Naive thymus-derived CD4-positive, alpha-beta T cell (primary cell): Measurements from ENCODE around the gene HECTD3. TPM values are rescaled to one million over a fixed set of nuclear protein-coding genes. Genes with fewer than 3 reads are reported as not detected.
A peak's percentile ranks its signal among the peaks of the same experiment; 100 is the strongest.
"Not testable (repeated sequence)": the region's sequence is repeated elsewhere in the genome, so short reads cannot be mapped to it uniquely, and the experiment has no call there.

Experiments
- ATAC-seq: fragments of 150-1000 bp; cut with Tn5 transposase; 2 replicates; pipeline ENCODE4 v1.10.0; 2021; ENCODE audit warnings: mild to moderate bottlenecking, moderate library complexity
- CTCF ChIA-PET: fragments of 350-600 bp; sonication (Branson Sonifier 250); formaldehyde crosslinking; loops from one replicate; lab custom pipeline; 2021; ENCODE audit warnings: antibody characterized with exemption; lab: Charles Lee
- POLR2A ChIA-PET: fragments of 350-600 bp; sonication (Branson Sonifier 250); formaldehyde crosslinking; loops from one replicate; lab custom pipeline; 2021; ENCODE audit warnings: antibody characterized with exemption, inconsistent platforms; lab: Charles Lee
- DNase-seq, 9 donors: peaks; one replicate each; pipeline versions ENCODE4 v3.0.0 to v3.0.0-alpha.2; 2020 to 2022; ENCODE audit warnings: mixed read lengths in 1 of 9
- H3K27ac ChIP-seq: one replicate; pipeline ENCODE4 v1.7.0; 2013; ENCODE audit warnings: mild to moderate bottlenecking, low read depth, low read length, moderate library complexity
- H3K27me3 ChIP-seq, 2 donors: one replicate each; pipeline ENCODE4 v1.7.0; 2013; ENCODE audit warnings: low read length in 2 of 2, mild to moderate bottlenecking in 2 of 2, moderate library complexity in 2 of 2; ENCODE audit not compliant: control insufficient read depth in 2 of 2, insufficient read depth in 2 of 2
- H3K36me3 ChIP-seq, 3 experiments: 1 replicate in 2 of 3; 2 replicates in 1 of 3; pipeline ENCODE4 v1.7.0; 2013; ENCODE audit warnings: low read length in 3 of 3, mild to moderate bottlenecking in 3 of 3, moderate library complexity in 1 of 3; ENCODE audit not compliant: insufficient read depth in 3 of 3, control insufficient read depth in 2 of 3
- H3K4me1 ChIP-seq, 2 donors: one replicate each; pipeline ENCODE4 v1.7.0; 2013; ENCODE audit warnings: low read length in 2 of 2, mild to moderate bottlenecking in 2 of 2, moderate library complexity in 1 of 2; ENCODE audit not compliant: control insufficient read depth in 2 of 2, insufficient read depth in 2 of 2
- H3K4me3 ChIP-seq: 2 replicates; pipeline ENCODE4 v1.7.0; 2013; ENCODE audit warnings: mild to moderate bottlenecking, low read length
- H3K9me3 ChIP-seq, 3 experiments: 1 replicate in 2 of 3; 2 replicates in 1 of 3; pipeline ENCODE4 v1.7.0; 2013; ENCODE audit warnings: low read length in 3 of 3; ENCODE audit not compliant: control insufficient read depth in 2 of 3
- H3K27ac Mint-ChIP-seq, 9 donors: one replicate each; pipeline ENCODE4 v1.8.0; 2020 to 2022; ENCODE audit warnings: mixed read lengths in 9 of 9, mild to moderate bottlenecking in 8 of 9, moderate library complexity in 5 of 9, inconsistent platforms in 2 of 9
- H3K27me3 Mint-ChIP-seq, 5 donors: one replicate each; pipeline ENCODE4 v1.8.0; 2021 to 2022; ENCODE audit warnings: mixed read lengths in 5 of 5, mild to moderate bottlenecking in 1 of 5
- H3K36me3 Mint-ChIP-seq, 5 donors: one replicate each; pipeline ENCODE4 v1.8.0; 2020 to 2022; ENCODE audit warnings: mixed read lengths in 5 of 5, mild to moderate bottlenecking in 3 of 5, inconsistent platforms in 1 of 5
- H3K4me1 Mint-ChIP-seq, 7 donors: one replicate each; pipeline ENCODE4 v1.8.0; 2020 to 2022; ENCODE audit warnings: mixed read lengths in 7 of 7, mild to moderate bottlenecking in 3 of 7, inconsistent platforms in 1 of 7
- H3K4me3 Mint-ChIP-seq, 10 donors: one replicate each; pipeline ENCODE4 v1.8.0; 2020 to 2022; ENCODE audit warnings: mild to moderate bottlenecking in 10 of 10, mixed read lengths in 10 of 10, moderate library complexity in 6 of 10, inconsistent platforms in 2 of 10
- H3K9me3 Mint-ChIP-seq, 11 donors: one replicate each; pipeline ENCODE4 v1.8.0; 2020 to 2022; ENCODE audit warnings: mixed read lengths in 11 of 11, mild to moderate bottlenecking in 4 of 11, inconsistent platforms in 1 of 11, moderate library complexity in 1 of 11
- intact Hi-C, 2 donors: fragments of 100-400 bp; cut with micrococcal nuclease; formaldehyde crosslinking; loops; one replicate each; pipeline ENCODE4 v1.15.1; 2023
- polyA plus RNA-seq, 2 donors: library from polyadenylated mRNA; unstranded; fragments of 300-500 nt; fragmentation: Illumina TruSeq; gene quantifications; one replicate each; pipeline ENCODE4 v1.2.3, GENCODE V29; 2021
- total RNA-seq, 6 experiments: library from RNA in 5 of 6; stranded (reverse) in 5 of 6; gene quantifications; 1 replicate in 5 of 6; 2 replicates in 1 of 6; pipeline ENCODE4 v1.2.3 and lab custom pipeline; 2021 to 2026

HECTD3 gene
- total and polyA plus RNA-seq, 7 experiments from 2014 or later, result 12.2 to 53.7 (median 39.5) TPM

GRCh38 chr1:45007311-45007710 is 3.8 kb downstream of the HECTD3 start:
- no peak overlapping the region for H3K27ac ChIP-seq
- Mint-ChIP-seq H3K27ac (peak overlapping the region in 1 of 9 donors; percentile 56), H3K36me3 (peaks cover 17 to 47% (median 27%) of the 10 kb centered on the region in 5 donors), H3K27me3 (no peaks in the 10 kb centered on the region), H3K9me3 (no peaks in the 10 kb centered on the region), H3K4me1 (peaks cover 20 to 37% (median 30%) of the 10 kb centered on the region in 7 donors), H3K4me3 (peak overlapping the region in 1 of 10 donors; percentile 28)
- ATAC-seq (no peak), DNase-seq (peak in 1 of 9 donors; percentile 10)
- H3K4me3 ChIP-seq, result no peak overlapping the region
- ChIA-PET CTCF (interaction anchor here (1.4 kb wide), 1 partner anchor 296 kb away, joined by 3 read pairs; no protein-coding TSS in a partner anchor), POLR2A (interaction anchor here (1.7 kb wide), 1 partner anchor 333 kb away, joined by 7 read pairs; the partner anchor contains the start of genes MUTYH and TOE1)
- H3K4me1 ChIP-seq, result peaks cover 17 to 18% of the 10 kb centered on the region in 2 donors
- H3K36me3 ChIP-seq, result peaks cover 16 to 71% (median 23%) of the 10 kb centered on the region in 3 experiments
- H3K27me3 ChIP-seq, result no peaks in the 10 kb centered on the region
- intact Hi-C loops, result no loop called here
- no peaks in the 10 kb centered on the region for H3K9me3 ChIP-seq

GRCh38 chr1:45005761-45006160 is 5.4 kb downstream of the HECTD3 start:
- Histone ChIP-seq H3K27ac (no peak overlapping the region), H3K9me3 (no peaks in the 10 kb centered on the region), H3K4me1 (peaks cover 11 to 12% of the 10 kb centered on the region in 2 donors), H3K27me3 (no peaks in the 10 kb centered on the region), H3K4me3 (no peak overlapping the region), H3K36me3 (peaks cover 16 to 77% (median 23%) of the 10 kb centered on the region in 3 experiments)
- Mint-ChIP-seq H3K4me1 (peaks cover 15 to 25% (median 21%) of the 10 kb centered on the region in 7 donors), H3K27me3 (no peaks in the 10 kb centered on the region), H3K36me3 (peaks cover 19 to 50% (median 27%) of the 10 kb centered on the region in 5 donors), H3K4me3 (no peak overlapping the region), H3K27ac (peak overlapping the region in 1 of 9 donors; percentile 81), H3K9me3 (no peaks in the 10 kb centered on the region)
- DNase-seq (peak in 1 of 9 donors; percentile 14), ATAC-seq (no peak)
- POLR2A ChIA-PET, result no interaction called here
- CTCF ChIA-PET, result no interaction called here
- intact Hi-C loops, result no loop called here

- Histone ChIP-seq H3K27me3 (no peaks in the 10 kb centered on the region), H3K36me3 (peaks cover 16 to 76% (median 23%) of the 10 kb centered on the region in 3 experiments), H3K4me3 (no peak overlapping the region), H3K4me1 (peaks cover under 1 to 1% of the 10 kb centered on the region in 2 donors), H3K9me3 (no peaks in the 10 kb centered on the region), H3K27ac (no peak overlapping the region)
- DNase-seq, result no peak
- H3K27me3 Mint-ChIP-seq, result no peaks in the 10 kb centered on the region
- POLR2A ChIA-PET, result no interaction called here
- no peak overlapping the region for H3K4me3 Mint-ChIP-seq
- CTCF ChIA-PET, result no interaction called here
- H3K27ac Mint-ChIP-seq, result peak overlapping the region in 1 of 9 donors; percentile 22
- ATAC-seq, result no peak
- H3K4me1 Mint-ChIP-seq, result peaks cover 10 to 16% (median 16%) of the 10 kb centered on the region in 7 donors
- intact Hi-C loops, result no loop called here
- H3K36me3 Mint-ChIP-seq, result peaks cover 19 to 50% (median 22%) of the 10 kb centered on the region in 5 donors
- H3K9me3 Mint-ChIP-seq, result no peaks in the 10 kb centered on the region
Measured at GRCh38 chr1:45004281-45004920, 6.7 kb downstream of the HECTD3 start.

GRCh38 chr1:45003741-45004140 is 7.4 kb downstream of the HECTD3 start:
- Mint-ChIP-seq H3K27ac (no peak overlapping the region), H3K9me3 (no peaks in the 10 kb centered on the region), H3K36me3 (peaks cover 16 to 45% (median 22%) of the 10 kb centered on the region in 5 donors), H3K4me1 (peaks cover 3 to 11% (median 9%) of the 10 kb centered on the region in 7 donors), H3K27me3 (no peaks in the 10 kb centered on the region), H3K4me3 (no peak overlapping the region)
- ATAC-seq, result no peak
- Histone ChIP-seq H3K27ac (no peak overlapping the region), H3K4me1 (no peaks in the 10 kb centered on the region), H3K4me3 (no peak overlapping the region), H3K27me3 (no peaks in the 10 kb centered on the region), H3K9me3 (no peaks in the 10 kb centered on the region), H3K36me3 (peaks cover 16 to 70% (median 23%) of the 10 kb centered on the region in 3 experiments)
- POLR2A ChIA-PET, result no interaction called here
- no peak for DNase-seq
- CTCF ChIA-PET, result no interaction called here
- intact Hi-C loops, result no loop called here

- no peak for ATAC-seq
- POLR2A ChIA-PET, result interaction anchor here (0.7 to 1.5 kb wide), 3 partner anchors 9 to 285 kb away, joined by 3 to 7 read pairs (median 3); partner anchors contain the start of genes HECTD3 and UROD
- CTCF ChIA-PET, result no interaction called here
Measured at GRCh38 chr1:45002650-45003645, 8.2 kb downstream of the HECTD3 start.

GRCh38 chr1:45001576-45001975 is 9.5 kb downstream of the HECTD3 start:
- H3K27ac ChIP-seq, POLR2A ChIA-PET, H3K9me3 ChIP-seq, H3K4me1 ChIP-seq, H3K27me3 ChIP-seq, H3K4me3 Mint-ChIP-seq, ATAC-seq, H3K4me1 Mint-ChIP-seq, intact Hi-C loops, CTCF ChIA-PET, H3K4me3 ChIP-seq, H3K27me3 Mint-ChIP-seq, DNase-seq, H3K9me3 Mint-ChIP-seq: not testable (repeated sequence)
- H3K36me3 ChIP-seq, result peaks cover 5 to 48% (median 17%) of the 10 kb centered on the region in 3 experiments
- H3K36me3 Mint-ChIP-seq, result peaks cover 10 to 30% (median 15%) of the 10 kb centered on the region in 5 donors
- H3K27ac Mint-ChIP-seq, result peak overlapping the region in 3 of 9 donors; percentile 23 to 84 (median 63)

More at GRCh38 chr1:45002650-45003645, 8.2 kb downstream of the HECTD3 start:
- peaks cover 13 to 40% (median 22%) of the 10 kb centered on the region in 5 donors for H3K36me3 Mint-ChIP-seq
- Histone ChIP-seq H3K27me3 (no peaks in the 10 kb centered on the region), H3K27ac (no peak overlapping the region), H3K4me3 (no peak overlapping the region), H3K36me3 (peaks cover 11 to 62% (median 23%) of the 10 kb centered on the region in 3 experiments), H3K9me3 (no peaks in the 10 kb centered on the region), H3K4me1 (no peaks in the 10 kb centered on the region)
- DNase-seq, result no peak
- no peak overlapping the region for H3K4me3 Mint-ChIP-seq
- no peaks in the 10 kb centered on the region for H3K27me3 Mint-ChIP-seq
- peak overlapping the region in 5 of 9 donors; percentile 3 to 49 (median 32) for H3K27ac Mint-ChIP-seq
- no peaks in the 10 kb centered on the region for H3K9me3 Mint-ChIP-seq
- peaks cover 0 to 9% (median 8%) of the 10 kb centered on the region in 7 donors for H3K4me1 Mint-ChIP-seq
- intact Hi-C loops, result no loop called here
